GM19240 (cell line): Measurements from ENCODE around the gene CDK12.

Experiments used
- DNase-seq: peaks from one replicate; pipeline ENCODE4 v3.0.0; 2011; ENCODE audit warnings: low spot score; ENCODE audit not compliant: insufficient read length

CDK12 gene

GRCh38 chr17:39548494-39549225 is 87.4 kb downstream of the CDK12 start:
- DNase-seq: no peak

DNA sequence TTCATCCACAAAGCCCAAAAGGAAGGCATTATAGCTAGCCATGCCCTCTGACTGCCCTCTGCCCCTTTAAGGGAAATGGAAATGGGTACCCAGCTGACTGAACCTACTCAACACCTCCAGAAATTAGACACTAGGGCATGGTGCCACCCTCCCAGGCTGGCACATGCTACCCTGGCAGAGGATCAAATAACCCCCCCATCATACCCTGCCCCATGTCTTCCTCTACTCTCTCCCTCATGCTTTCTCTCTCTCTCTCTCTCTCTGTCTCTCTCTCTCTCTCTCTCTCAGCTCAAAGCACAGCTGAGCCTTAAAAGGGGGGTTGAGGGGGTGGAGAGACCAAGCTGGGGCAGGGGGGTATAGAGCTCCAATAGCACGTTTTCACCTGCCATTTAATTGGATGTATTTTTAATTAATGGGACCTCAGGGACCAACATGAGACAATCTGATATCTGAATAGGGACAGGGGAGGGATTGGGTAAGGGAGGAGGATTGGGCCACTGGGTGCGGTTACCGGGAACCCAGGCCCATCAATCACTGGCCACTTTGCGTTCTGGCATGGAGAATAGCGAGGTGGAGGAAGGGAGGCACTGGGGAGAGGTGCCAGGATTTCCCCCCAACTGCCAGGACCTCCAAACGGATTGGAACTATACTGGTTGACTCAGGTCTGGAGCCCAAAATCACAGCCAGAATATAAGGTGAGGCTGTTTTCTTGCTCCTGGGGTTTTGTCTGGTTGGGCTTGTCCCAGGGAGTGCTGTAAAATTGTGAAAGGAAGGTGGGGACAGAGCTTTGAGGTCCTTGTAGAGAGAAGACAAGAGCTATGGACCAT is 88.7 kb downstream of the CDK12 start:
- DNase-seq: no peak

DNA sequence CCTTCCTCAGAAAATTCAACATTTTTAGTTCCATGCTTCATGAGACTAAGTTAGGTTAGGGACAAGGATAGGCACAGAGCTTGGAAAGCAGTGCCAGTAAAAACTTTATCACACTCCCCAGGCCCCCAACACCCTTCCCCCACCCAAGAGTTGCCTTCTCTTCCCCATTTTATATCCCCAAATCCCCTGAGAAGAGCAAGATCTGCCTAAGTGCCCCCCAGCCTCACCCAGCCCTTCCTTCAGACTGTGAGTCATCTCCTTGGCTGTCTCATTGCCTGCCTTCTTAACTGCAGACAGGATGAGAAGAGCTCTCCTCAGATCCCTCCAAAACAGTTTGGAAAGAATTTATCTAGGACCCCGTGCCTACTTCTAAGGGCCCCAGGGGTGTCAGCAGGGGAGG is 90.6 kb downstream of the CDK12 start:
- DNase-seq: no peak

GRCh38 chr17:39553341-39553945 is 92.2 kb downstream of the CDK12 start:
- DNase-seq: no peak

DNA sequence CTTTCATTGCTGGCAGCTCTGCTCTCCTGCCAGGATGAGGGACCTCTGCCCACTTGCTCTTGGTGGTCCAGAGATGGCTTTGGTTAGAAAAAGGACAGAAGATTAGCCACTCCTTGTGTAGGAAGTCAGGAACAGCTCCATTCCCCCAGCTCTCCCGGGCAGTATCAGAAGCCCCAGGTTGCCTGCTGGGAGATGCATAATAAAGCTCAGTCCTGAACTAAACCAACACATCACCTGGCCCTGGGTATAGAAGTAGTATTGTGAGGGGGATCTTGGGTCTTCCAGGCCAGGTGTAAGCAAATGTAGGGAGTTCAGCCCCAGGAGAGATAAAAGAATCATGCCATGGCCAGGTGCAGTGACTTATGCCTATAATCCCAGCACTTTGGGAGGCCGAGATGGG is 94.1 kb downstream of the CDK12 start:
- DNase-seq: no peak

GRCh38 chr17:39556423-39556822 is 95.1 kb downstream of the CDK12 start:
- DNase-seq: no peak

- DNase-seq: no peak
These were observed 101.1 kb downstream of the CDK12 start for GRCh38 chr17:39562395-39562794.

DNA sequence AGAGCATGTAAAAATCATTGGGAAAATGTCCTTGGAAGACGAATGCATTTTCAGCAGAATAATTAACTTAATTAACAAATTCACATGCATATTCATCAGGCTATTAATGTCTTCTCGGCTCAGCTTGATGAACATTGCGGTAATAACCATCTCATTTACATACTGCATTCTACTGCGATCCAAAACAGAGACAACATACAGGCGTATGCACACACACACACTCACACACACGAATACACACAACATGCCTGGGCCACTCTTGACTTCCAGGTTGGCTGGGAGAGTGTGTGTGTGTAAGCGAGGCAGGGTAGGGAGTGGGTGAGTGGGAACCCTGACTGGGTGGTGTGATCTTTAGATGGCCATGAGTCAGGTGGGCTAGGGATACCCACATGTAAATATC is 101.7 kb downstream of the CDK12 start:
- DNase-seq: no peak

DNA sequence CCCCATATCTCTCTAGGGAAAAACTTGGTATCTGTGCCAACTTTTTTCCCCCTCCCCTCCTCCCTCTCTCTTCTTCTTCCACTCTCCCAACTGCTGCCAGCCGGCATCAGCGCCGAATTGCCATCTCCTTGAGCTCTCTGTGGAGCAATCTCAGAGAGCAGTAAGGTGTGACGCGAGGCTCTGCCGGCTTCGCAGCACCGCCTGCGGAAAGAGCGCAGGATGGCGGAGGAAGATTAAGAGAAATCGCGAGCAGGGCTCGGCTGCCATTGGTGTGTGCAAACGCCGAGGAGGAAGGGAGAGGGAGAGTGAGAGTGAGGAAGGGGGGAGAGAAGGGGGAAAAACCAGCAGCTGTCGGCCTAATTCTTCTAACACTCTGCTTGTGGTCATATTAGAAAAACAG is 102.2 kb downstream of the CDK12 start:
- no peak for DNase-seq

- DNase-seq: no peak
These were observed 103.0 kb downstream of the CDK12 start for GRCh38 chr17:39564211-39564848.

GRCh38 chr17:39566094-39566850 is 105.0 kb downstream of the CDK12 start:
- no peak for DNase-seq

- no peak for DNase-seq
These were observed 107.4 kb downstream of the CDK12 start for GRCh38 chr17:39568702-39569101.

DNA sequence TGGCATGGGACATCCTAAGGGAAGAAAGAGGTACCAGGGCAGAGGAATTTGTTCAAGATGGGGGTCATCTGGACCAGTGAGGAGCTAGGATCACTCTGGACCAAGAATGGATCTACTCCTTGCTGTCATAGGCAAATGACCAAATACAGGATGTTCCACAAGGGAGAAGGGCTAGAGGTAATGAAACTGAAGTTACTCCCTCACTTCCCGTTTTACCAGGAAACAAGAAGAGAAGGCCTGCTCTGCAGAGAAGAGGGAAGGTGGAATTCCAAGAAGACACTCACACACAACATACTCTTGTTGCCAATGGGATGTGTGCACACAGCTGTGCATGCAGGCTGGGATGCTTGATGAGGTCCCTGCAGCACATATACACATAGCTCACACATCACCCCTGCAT is 107.8 kb downstream of the CDK12 start:
- DNase-seq: no peak

DNA sequence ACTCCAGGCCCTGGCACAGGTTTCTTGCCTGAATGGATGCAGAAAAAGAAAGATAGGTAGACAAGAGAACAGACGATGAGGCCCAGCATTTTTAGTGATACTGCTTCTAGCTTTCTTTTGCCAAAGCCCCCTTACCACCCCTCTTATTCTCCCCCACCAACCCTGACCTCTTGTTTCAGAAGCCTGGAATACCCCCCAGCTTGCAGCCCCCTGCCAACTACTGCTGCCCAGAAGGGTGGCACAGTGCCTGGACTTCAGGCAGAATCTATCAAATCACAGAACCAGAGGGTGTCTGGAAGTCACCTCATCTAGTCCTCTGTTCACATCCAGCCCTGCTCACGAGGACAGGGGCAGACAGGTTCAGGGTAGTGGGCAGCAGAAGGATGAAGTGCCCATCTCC is 110.8 kb downstream of the CDK12 start:
- DNase-seq: no peak

- peak; percentile 39 for DNase-seq
These were observed 112.4 kb downstream of the CDK12 start for GRCh38 chr17:39573447-39574298.

DNA sequence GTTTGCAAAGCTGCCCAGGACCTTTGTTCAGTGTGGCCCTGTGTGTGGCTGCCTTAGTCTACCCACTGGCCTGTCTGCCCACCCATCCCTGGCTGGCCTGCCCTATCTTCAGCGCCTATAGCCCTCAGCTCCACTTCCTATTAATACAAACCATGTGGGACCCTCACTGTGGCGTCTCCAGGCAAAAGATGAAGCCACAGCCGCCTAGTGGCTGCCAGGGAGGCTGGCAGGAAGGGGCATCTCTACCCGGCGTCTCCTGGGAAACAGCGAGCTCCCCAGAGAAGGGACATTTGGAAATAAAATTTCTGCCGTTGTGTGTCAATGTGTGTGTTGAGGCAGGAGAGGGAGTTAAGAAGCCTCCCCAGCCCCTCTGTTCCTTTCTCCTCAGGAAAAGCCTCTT is 114.9 kb downstream of the CDK12 start:
- DNase-seq: no peak

DNA sequence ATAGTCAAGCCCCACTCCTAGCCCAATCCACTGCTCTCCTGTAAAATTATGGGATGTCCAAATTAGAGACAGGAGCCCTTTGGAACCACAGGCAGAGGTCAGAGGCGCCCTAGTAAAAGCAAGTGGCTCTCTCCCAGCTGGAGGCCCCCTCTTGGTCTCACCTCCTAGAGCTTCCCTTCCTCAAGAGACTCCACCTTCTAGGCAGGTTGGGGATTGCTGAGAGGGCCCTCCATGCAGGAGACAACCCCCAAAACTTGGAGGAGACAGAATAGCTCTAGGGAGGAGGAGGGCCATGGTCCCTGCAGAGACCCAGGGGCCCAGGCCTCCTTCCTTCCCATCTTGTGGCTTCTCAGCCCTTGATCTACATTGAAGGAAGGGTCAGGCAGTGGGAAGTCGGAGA is 117.0 kb downstream of the CDK12 start:
- DNase-seq: no peak

GRCh38 chr17:39579318-39580081 is 118.2 kb downstream of the CDK12 start:
- no peak for DNase-seq

DNA sequence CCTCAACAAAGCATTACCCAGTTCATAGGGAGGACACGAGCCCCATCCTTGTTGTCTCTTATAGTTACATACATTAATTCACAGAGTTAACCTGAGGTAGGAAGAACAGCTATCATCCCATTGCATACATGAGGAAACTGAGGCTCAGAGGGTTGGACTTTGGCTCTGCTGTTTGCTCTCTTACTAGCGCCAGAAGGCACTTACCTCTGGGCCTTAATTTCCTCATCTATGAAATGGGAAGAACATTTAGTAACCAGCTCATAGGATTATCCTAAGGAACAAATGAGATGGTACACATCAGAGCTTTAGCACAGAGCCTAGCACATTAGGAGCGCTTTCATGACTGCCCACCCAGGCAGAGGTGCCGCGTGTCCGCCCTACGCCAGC is 118.8 kb downstream of the CDK12 start:
- DNase-seq: no peak
